Measurements from ENCODE around the gene PPID. TPM values are rescaled to one million over a fixed set of nuclear protein-coding genes. Genes with fewer than 3 reads are reported as not detected.

Gene PPID
- total and polyA plus RNA-seq, 2 of the 13 experiments (the other 11 are each of a cell fraction or from before 2014, with no cell fraction given), result 15.4 to 63.4 TPM

- TF ChIP-seq IRX3 (CRISPR knock-in tag; IDR thresholded peaks at IDR 0.05; ENCODE audit: borderline replicate concordance, low read depth) (no peak), ZBTB4 (CRISPR knock-in tag; IDR thresholded peaks at IDR 0.05; ENCODE audit: borderline replicate concordance) (no peak), LRRFIP1 (CRISPR knock-in tag; conservative IDR thresholded peaks at IDR 0.05) (no peak), SYNCRIP (IDR thresholded peaks at IDR 0.05; ENCODE audit: insufficient read depth, low read depth, low read length) (no peak), HNRNPL (IDR thresholded peaks at IDR 0.05; ENCODE audit: low read depth, low read length) (0 out of 2 replicates have a peak, but pooled peaks have one; percentile 41), MYC (CRISPR knock-in tag; IDR thresholded peaks at IDR 0.05; ENCODE audit: borderline replicate concordance) (peak; percentile 84; the same call in 1 of the 2 replicates), ZNF282 (IDR thresholded peaks at IDR 0.05; ENCODE audit: partially characterized antibody) (no peak), RAD51 (IDR thresholded peaks at IDR 0.05; ENCODE audit: borderline replicate concordance) (no peak), HES4 (CRISPR knock-in tag; IDR thresholded peaks at IDR 0.05; ENCODE audit: borderline replicate concordance) (no peak), ZNF331 (CRISPR knock-in tag; IDR thresholded peaks at IDR 0.05) (peak; percentile 80; the same call in 1 of the 2 replicates), ZNF781 (CRISPR knock-in tag; IDR thresholded peaks at IDR 0.05; ENCODE audit: borderline replicate concordance, not compliant biosample characterization) (no peak), TCF7L2 (IDR thresholded peaks at IDR 0.05; ENCODE audit: low read depth, low read length) (no peak), ZNF136 (CRISPR knock-in tag; IDR thresholded peaks at IDR 0.05; ENCODE audit: low read depth) (no peak), HNF1A (IDR thresholded peaks at IDR 0.05; ENCODE audit: low read depth) (no peak), HNF1A (CRISPR knock-in tag; IDR thresholded peaks at IDR 0.05; ENCODE audit: borderline replicate concordance) (peak; percentile 81), SP2 (CRISPR knock-in tag; IDR thresholded peaks at IDR 0.05) (peak; percentile 76), ZNF256 (CRISPR knock-in tag; conservative IDR thresholded peaks at IDR 0.05) (no peak), ZFP36L2 (CRISPR knock-in tag; IDR thresholded peaks at IDR 0.05) (no peak), CC2D1A (CRISPR knock-in tag; IDR thresholded peaks at IDR 0.05) (no peak)
These were observed 51.0 kb downstream of the PPID start, which contains the start of gene ETFDH (continued) for GRCh38 chr4:158671915-158672806.

All from HepG2 (cell line).